Measurements from ENCODE around the gene CRTAC1. TPM values are rescaled to one million over a fixed set of nuclear protein-coding genes. Genes with fewer than 3 reads are reported as not detected.
A peak's percentile ranks its signal among the peaks of the same experiment; 100 is the strongest.

The CRTAC1 gene, protein sequence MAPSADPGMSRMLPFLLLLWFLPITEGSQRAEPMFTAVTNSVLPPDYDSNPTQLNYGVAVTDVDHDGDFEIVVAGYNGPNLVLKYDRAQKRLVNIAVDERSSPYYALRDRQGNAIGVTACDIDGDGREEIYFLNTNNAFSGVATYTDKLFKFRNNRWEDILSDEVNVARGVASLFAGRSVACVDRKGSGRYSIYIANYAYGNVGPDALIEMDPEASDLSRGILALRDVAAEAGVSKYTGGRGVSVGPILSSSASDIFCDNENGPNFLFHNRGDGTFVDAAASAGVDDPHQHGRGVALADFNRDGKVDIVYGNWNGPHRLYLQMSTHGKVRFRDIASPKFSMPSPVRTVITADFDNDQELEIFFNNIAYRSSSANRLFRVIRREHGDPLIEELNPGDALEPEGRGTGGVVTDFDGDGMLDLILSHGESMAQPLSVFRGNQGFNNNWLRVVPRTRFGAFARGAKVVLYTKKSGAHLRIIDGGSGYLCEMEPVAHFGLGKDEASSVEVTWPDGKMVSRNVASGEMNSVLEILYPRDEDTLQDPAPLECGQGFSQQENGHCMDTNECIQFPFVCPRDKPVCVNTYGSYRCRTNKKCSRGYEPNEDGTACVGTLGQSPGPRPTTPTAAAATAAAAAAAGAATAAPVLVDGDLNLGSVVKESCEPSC
- not detected for total RNA-seq

DNA sequence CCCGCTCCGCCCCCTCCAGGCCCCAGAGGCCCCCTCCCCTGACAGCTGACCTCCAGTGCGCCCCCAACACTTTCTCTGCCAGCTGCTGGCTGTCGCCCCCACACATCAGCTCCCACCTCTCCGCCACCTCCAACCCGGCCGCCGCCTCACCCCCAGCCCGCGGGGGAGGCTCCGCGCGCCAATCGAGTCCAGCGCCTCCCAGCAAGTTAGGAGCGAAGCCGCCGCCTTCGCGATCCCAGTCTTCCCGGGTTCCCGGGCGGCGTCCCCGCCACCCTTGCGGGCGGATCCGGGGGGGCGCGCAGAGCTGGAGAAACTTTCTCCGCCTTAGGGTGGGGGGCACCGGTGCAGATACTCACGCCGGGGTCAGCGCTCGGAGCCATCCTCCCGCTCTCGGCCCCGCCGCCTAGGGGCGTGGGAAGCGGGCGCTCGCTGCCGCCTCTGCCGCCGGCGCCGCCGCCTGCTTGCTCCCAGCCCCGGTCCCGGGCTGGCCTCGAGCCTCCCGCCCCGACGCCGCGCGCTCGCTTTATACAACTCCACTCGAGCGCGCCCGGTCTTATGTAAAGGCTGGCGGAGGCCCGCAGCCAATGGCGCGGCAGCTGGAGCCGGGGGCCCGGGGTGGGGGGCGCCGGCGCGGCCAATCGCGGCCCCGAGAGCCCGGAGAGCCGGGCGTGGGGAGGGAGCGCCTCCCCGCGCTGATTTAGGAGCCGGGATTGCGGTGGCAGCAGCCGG is at the start of gene CRTAC1:
Gene CRTAC1, minus strand, starts transcription at position 529 of the 729 bp plus-strand sequence. Its CDS starts 149 bp downstream, at position 380.
- peaks cover 59% of the 10 kb centered on the region for H3K27me3 Mint-ChIP-seq
- peak within 1 kb of the TSS; percentile 7 for H3K4me3 Mint-ChIP-seq
- H3K9me3 Mint-ChIP-seq: no peaks in the 10 kb centered on the region
- no peak for ATAC-seq (replicated peaks)
- no peaks in the 10 kb centered on the region for H3K36me3 Mint-ChIP-seq (ENCODE audit: low read depth)
- H3K27ac Mint-ChIP-seq: no peak within 1 kb of the TSS
- H3K4me1 Mint-ChIP-seq: peaks cover 6% of the 10 kb centered on the region

DNA sequence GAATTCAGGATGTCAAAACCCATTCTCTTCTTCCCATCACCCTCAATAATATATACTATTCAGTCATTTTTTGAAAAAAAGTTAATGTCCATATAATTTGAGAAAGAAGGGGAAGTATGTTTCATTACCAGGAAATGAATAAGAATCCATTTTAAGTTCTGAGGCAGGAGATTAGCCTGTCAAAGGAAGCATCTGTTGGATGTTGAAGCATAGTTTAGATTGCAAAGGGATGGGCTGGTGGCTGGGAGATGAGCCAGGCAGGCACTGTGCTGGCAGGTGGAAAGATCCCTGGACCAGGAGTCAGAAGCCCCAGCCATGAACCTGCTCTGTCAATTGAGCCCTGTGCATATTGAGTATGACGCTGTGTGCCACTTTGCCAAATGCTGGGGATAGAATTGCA is 48.4 kb upstream of the CRTAC1 start:
- no peak overlapping the region for H3K4me3 Mint-ChIP-seq
- peaks cover 15% of the 10 kb centered on the region for H3K27me3 Mint-ChIP-seq
- no peaks in the 10 kb centered on the region for H3K4me1 Mint-ChIP-seq
- H3K9me3 Mint-ChIP-seq: no peaks in the 10 kb centered on the region
- H3K36me3 Mint-ChIP-seq (ENCODE audit: low read depth): no peaks in the 10 kb centered on the region
- no peak overlapping the region for H3K27ac Mint-ChIP-seq
- no peak for ATAC-seq (replicated peaks)

GRCh38 chr10:98077223-98077622 is 46.8 kb upstream of the CRTAC1 start:
- Mint-ChIP-seq H3K27me3 (peaks cover 26% of the 10 kb centered on the region), H3K4me1 (no peaks in the 10 kb centered on the region), H3K9me3 (no peaks in the 10 kb centered on the region), H3K4me3 (no peak overlapping the region), H3K27ac (no peak overlapping the region), H3K36me3 (ENCODE audit: low read depth) (no peaks in the 10 kb centered on the region)
- ATAC-seq (replicated peaks): no peak

DNA sequence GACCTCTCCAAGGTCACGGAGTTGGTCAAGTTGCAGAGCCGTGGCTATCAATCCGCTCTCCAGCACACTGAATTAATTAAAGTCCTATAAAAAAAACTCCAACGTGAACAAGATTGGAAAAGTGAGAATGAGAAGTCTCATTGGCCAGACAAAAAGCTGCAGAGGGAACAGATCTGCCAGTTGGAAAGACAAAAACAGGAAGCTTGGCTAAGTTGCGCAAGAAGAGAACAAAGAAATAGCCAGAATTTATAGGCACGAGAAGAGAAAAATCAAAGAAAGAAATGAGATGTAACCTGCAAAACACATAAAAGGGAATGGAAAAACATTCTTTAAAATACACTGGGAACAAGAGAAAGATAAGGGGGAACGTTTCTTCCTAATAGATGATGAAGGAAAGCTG is 45.7 kb upstream of the CRTAC1 start:
- H3K4me1 Mint-ChIP-seq: no peaks in the 10 kb centered on the region
- no peak overlapping the region for H3K4me3 Mint-ChIP-seq
- H3K27ac Mint-ChIP-seq: no peak overlapping the region
- H3K27me3 Mint-ChIP-seq: peaks cover 29% of the 10 kb centered on the region
- no peaks in the 10 kb centered on the region for H3K9me3 Mint-ChIP-seq
- no peaks in the 10 kb centered on the region for H3K36me3 Mint-ChIP-seq (ENCODE audit: low read depth)
- no peak for ATAC-seq (replicated peaks)

DNA sequence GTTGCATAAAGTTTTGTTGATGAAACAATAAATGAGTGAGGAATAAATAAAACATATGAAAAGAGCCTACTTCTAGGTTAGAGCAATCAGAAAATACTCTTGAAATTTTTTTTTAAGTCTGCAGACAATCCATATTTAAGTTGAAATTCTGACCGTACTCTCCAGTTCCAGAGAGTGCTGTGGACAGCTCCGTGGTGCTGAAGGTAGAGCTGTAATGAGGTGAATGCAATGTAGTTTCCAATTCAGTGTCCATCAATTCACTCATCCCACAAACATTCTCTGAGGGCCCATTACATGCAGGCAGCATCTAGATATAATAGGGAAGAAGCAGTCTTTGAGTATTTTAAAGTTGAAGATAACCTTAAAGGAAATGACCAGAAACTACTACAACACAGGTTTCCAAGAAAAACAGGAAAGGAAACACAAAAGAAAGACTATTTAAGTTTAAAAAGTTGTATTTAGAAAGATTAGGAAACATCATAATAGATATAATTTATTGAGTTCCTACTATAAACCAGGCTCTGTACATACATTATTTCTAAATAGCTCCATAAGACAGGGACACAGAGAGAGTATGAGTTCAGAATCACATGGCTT is 44.0 kb upstream of the CRTAC1 start:
- no peak overlapping the region for H3K4me3 Mint-ChIP-seq
- peaks cover 33% of the 10 kb centered on the region for H3K27me3 Mint-ChIP-seq
- no peaks in the 10 kb centered on the region for H3K9me3 Mint-ChIP-seq
- H3K27ac Mint-ChIP-seq: no peak overlapping the region
- no peaks in the 10 kb centered on the region for H3K36me3 Mint-ChIP-seq (ENCODE audit: low read depth)
- no peak for ATAC-seq (replicated peaks)
- no peaks in the 10 kb centered on the region for H3K4me1 Mint-ChIP-seq

DNA sequence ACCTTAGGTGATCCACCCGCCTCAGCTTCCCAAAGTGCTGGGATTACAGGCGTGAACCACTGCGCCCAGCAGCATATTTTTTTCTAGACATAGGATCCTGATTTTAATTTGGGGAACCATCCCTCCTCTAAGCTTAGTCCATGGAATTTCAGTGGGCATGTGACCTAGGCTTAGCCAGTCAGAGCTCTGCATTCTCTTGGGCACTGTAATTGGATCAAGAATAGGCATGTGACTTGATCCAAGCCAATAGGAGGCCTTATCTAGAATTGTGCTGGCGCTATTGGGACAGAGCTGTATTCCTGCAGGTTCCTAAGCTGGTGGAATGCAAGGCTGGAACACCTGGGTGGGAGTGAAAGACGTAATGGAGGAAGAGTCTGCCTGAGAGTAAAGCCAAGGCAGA is 36.7 kb upstream of the CRTAC1 start:
- Mint-ChIP-seq H3K4me3 (no peak overlapping the region), H3K4me1 (no peaks in the 10 kb centered on the region), H3K27ac (no peak overlapping the region), H3K27me3 (peaks cover 33% of the 10 kb centered on the region), H3K36me3 (ENCODE audit: low read depth) (no peaks in the 10 kb centered on the region), H3K9me3 (no peaks in the 10 kb centered on the region)
- ATAC-seq (replicated peaks): no peak

DNA sequence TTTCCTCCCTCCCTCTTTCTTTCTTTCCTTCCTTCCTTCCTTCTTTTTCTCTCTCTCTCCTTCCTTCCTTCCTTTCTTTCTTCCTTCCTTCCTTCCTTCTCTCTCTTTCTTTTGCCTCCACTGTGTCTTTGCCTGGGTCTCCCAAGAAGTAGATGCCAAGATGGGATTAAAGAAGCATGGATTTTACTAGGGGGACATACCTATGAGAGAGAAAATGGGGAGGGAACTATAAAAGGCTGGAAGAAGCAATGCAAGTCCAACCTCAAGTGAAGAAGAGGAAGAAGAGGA is 33.3 kb upstream of the CRTAC1 start:
- ATAC-seq (replicated peaks): no peak
- Mint-ChIP-seq H3K36me3 (ENCODE audit: low read depth) (no peaks in the 10 kb centered on the region), H3K4me3 (no peak overlapping the region), H3K4me1 (no peaks in the 10 kb centered on the region), H3K27me3 (peaks cover 48% of the 10 kb centered on the region), H3K27ac (no peak overlapping the region), H3K9me3 (no peaks in the 10 kb centered on the region)

DNA sequence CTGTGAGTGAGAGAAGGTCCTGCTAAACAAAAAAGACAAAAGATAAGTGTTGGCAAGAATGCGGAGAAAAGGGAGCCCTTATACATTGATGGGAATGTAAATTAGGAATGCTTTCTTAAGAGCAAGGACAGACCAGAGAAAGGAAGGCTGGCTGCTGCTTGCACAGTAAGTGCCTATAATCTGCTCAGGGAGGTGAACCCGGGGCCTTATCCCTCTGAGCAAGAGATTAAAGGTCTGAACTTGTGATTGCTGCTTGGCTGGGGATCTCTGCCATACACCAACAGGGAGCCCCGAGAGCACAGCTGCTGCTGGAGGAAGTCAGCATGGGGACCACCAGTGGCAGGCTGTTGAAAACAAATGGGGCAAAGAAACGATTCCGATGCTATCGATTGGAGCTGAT is 32.0 kb upstream of the CRTAC1 start:
- no peaks in the 10 kb centered on the region for H3K36me3 Mint-ChIP-seq (ENCODE audit: low read depth)
- H3K27ac Mint-ChIP-seq: no peak overlapping the region
- H3K4me1 Mint-ChIP-seq: no peaks in the 10 kb centered on the region
- peaks cover 39% of the 10 kb centered on the region for H3K27me3 Mint-ChIP-seq
- no peak for ATAC-seq (replicated peaks)
- H3K4me3 Mint-ChIP-seq: no peak overlapping the region
- no peaks in the 10 kb centered on the region for H3K9me3 Mint-ChIP-seq

GRCh38 chr10:98060079-98060478 is 29.7 kb upstream of the CRTAC1 start:
- Mint-ChIP-seq H3K27me3 (peaks cover 51% of the 10 kb centered on the region), H3K36me3 (ENCODE audit: low read depth) (no peaks in the 10 kb centered on the region), H3K4me1 (no peaks in the 10 kb centered on the region), H3K9me3 (peaks cover 8% of the 10 kb centered on the region), H3K4me3 (no peak overlapping the region), H3K27ac (no peak overlapping the region)
- no peak for ATAC-seq (replicated peaks)

- H3K9me3 Mint-ChIP-seq: peaks cover 8% of the 10 kb centered on the region
- no peaks in the 10 kb centered on the region for H3K36me3 Mint-ChIP-seq (ENCODE audit: low read depth)
- H3K27me3 Mint-ChIP-seq: peaks cover 58% of the 10 kb centered on the region
- H3K4me3 Mint-ChIP-seq: no peak overlapping the region
- ATAC-seq (replicated peaks): no peak
- no peaks in the 10 kb centered on the region for H3K4me1 Mint-ChIP-seq
- no peak overlapping the region for H3K27ac Mint-ChIP-seq
These were observed 27.9 kb upstream of the CRTAC1 start for GRCh38 chr10:98058295-98058694.

- Mint-ChIP-seq H3K27me3 (peaks cover 47% of the 10 kb centered on the region), H3K4me1 (no peaks in the 10 kb centered on the region), H3K4me3 (no peak overlapping the region), H3K9me3 (peaks cover 8% of the 10 kb centered on the region), H3K36me3 (ENCODE audit: low read depth) (no peaks in the 10 kb centered on the region), H3K27ac (no peak overlapping the region)
- ATAC-seq (replicated peaks): no peak
These were observed 25.6 kb upstream of the CRTAC1 start for GRCh38 chr10:98055841-98056516.

DNA sequence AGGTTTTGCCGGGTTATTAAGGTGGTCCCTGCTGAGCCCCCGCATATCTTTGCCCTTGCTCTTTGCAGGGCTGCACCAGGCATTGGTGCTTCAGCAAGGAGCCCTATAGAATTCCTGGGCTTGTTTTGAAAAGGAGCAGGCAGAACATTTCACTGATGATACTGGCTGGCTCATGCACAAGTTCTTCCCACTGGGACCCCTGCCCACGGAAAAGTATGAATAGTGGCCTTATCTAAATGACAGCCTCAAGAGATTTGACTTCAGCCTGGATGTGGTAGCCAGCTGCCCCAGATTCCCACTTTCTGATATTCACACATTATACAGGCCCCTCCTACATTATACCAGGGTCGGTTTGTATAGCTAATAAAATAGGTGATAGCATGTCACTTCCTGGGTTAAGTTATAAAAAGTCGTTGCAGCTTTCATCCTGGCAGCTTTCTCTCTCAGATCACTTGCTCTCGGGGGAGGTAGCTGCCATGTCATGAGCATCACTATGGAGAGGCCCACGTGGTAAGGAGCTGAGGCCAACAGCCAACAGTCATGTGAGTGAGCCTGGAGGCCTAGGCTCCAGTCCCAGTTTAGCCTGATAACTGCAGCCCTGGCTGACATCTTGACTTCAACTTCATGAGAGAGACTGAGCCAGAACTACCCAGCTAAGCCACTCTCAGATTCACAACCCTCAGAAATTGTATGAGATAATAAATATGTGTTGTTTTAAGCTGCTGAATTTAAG is 16.8 kb upstream of the CRTAC1 start:
- no peaks in the 10 kb centered on the region for H3K9me3 Mint-ChIP-seq
- H3K4me3 Mint-ChIP-seq: no peak overlapping the region
- peaks cover 25% of the 10 kb centered on the region for H3K27me3 Mint-ChIP-seq
- H3K27ac Mint-ChIP-seq: no peak overlapping the region
- no peaks in the 10 kb centered on the region for H3K36me3 Mint-ChIP-seq (ENCODE audit: low read depth)
- no peak for ATAC-seq (replicated peaks)
- peaks cover 6% of the 10 kb centered on the region for H3K4me1 Mint-ChIP-seq

- H3K27ac Mint-ChIP-seq: no peak overlapping the region
These were observed 15.5 kb upstream of the CRTAC1 start for GRCh38 chr10:98045785-98046389.

More at GRCh38 chr10:98045785-98046389, 15.5 kb upstream of the CRTAC1 start:
- Mint-ChIP-seq H3K4me3 (no peak overlapping the region), H3K4me1 (peaks cover 6% of the 10 kb centered on the region), H3K36me3 (ENCODE audit: low read depth) (no peaks in the 10 kb centered on the region), H3K9me3 (no peaks in the 10 kb centered on the region), H3K27me3 (peaks cover 23% of the 10 kb centered on the region)
- peak; percentile 68 for ATAC-seq (replicated peaks)
